Nephron progenitor cell (in vitro differentiated cells): Measurements from ENCODE around the gene YJU2.
"Not testable (repeated sequence)": the region's sequence is repeated elsewhere in the genome, so short reads cannot be mapped to it uniquely, and the experiment has no call there.

Experiments used
- DNase-seq: peaks from one replicate; pipeline ENCODE4 v3.0.0; 2021
- H3K27ac Mint-ChIP-seq: 2 replicates; pipeline ENCODE4 v1.8.0; 2021; ENCODE audit warnings: mild to moderate bottlenecking, moderate library complexity, mixed read lengths
- H3K27me3 Mint-ChIP-seq: 2 replicates; pipeline ENCODE4 v1.8.0; 2021; ENCODE audit warnings: mild to moderate bottlenecking, low read depth, mixed read lengths; ENCODE audit not compliant: poor library complexity
- H3K36me3 Mint-ChIP-seq: 2 replicates; pipeline ENCODE4 v1.8.0; 2021; ENCODE audit warnings: low read depth, mixed read lengths
- H3K4me1 Mint-ChIP-seq: 2 replicates; pipeline ENCODE4 v1.8.0; 2021; ENCODE audit warnings: mixed read lengths
- H3K4me3 Mint-ChIP-seq: 2 replicates; pipeline ENCODE4 v1.8.0; 2021; ENCODE audit warnings: mild to moderate bottlenecking, moderate library complexity, mixed read lengths
- H3K9me3 Mint-ChIP-seq: 2 replicates; pipeline ENCODE4 v1.8.0; 2021; ENCODE audit warnings: mild to moderate bottlenecking, moderate library complexity, mixed read lengths
- CTCF ChIP-seq: fragments of 200-600 bp; sonication (generic); IDR thresholded peaks from 2 replicates; pipeline ENCODE4 v1.5.0; 2021; ENCODE audit warnings: antibody characterized with exemption

The YJU2 gene

DNA sequence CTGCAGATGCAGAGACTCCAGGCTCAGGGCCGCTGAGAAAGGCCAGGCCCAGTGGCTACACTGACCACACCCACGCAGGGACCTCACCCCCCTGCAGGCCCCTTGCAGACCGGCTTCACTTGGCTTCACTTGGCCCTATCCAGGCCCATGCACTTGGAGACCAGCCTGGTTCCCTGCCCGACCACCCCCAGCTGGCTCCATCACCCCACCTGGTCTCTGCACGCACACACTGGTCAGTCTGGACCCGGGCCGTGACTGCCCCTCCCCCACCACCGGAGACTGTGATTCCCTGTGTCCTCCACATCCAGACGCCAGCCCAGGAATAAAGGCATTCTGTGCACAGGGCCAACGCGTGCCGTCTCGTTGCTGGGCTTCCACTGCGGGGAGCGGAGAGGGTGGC, 22.4 kb upstream of the YJU2 start:
- Mint-ChIP-seq H3K9me3 (no peaks in the 10 kb centered on the region), H3K36me3 (no peaks in the 10 kb centered on the region), H3K27me3 (peaks cover 22% of the 10 kb centered on the region), H3K4me3 (no peak overlapping the region), H3K4me1 (peaks cover 6% of the 10 kb centered on the region), H3K27ac (no peak overlapping the region)
- no peak for TF ChIP-seq CTCF
- DNase-seq = peak; percentile 33

DNA sequence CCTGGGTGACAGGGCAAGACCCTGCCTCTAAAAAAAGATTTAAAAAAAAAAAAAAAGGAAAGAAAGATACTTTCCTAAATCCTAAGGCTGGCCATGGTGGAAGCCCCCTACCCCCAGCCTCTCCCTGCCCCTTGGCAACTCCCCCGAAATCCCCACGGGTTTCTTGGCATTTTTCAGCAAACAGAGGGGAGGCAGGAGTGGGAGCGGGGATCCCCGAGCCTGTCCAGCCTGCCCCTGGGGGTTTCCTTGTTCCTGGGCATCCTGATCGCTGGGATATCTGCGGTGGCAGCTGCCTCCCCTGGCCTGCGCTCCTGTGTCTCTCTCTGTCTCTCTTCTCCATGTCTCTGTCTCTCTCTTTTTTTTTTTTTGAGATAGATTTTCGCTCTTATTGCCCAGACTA, 21.0 kb upstream of the YJU2 start:
- Mint-ChIP-seq H3K9me3 (no peaks in the 10 kb centered on the region), H3K27me3 (peaks cover 22% of the 10 kb centered on the region), H3K4me3 (no peak overlapping the region), H3K4me1 (peaks cover 6% of the 10 kb centered on the region), H3K27ac (no peak overlapping the region), H3K36me3 (no peaks in the 10 kb centered on the region)
- no peak for DNase-seq
- TF ChIP-seq CTCF = no peak

- no peak overlapping the region for H3K4me3 Mint-ChIP-seq
- no peak for TF ChIP-seq CTCF
- DNase-seq = no peak
- peaks cover 27% of the 10 kb centered on the region for H3K27me3 Mint-ChIP-seq
- H3K4me1 Mint-ChIP-seq = peaks cover 6% of the 10 kb centered on the region
- no peaks in the 10 kb centered on the region for H3K9me3 Mint-ChIP-seq
- H3K27ac Mint-ChIP-seq = no peak overlapping the region
- H3K36me3 Mint-ChIP-seq = no peaks in the 10 kb centered on the region
Measured at GRCh38 chr19:4227771-4228170, 19.1 kb upstream of the YJU2 start.

DNA sequence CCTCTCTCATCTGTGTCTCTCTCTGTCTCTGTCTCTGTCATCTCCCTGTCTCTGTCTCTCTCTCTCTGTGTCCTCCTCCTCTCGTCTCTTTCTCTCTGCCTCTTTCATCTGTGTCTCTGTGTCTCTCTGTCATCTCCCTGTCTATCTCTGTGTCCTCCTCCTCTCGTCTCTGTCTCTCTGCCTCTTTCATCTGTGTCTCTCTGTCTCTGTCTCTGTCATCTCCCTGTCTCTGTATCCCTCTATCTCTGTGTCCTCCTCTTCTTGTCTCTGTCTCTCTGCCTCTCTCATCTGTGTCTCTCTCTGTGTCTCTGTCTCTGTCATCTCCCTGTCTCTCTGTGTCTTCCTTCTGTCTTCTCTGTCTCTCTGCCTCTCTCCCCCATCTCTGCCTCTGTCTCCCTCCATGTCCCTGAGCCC, 18.1 kb upstream of the YJU2 start:
- no peak for DNase-seq
- H3K4me1 Mint-ChIP-seq = peaks cover 6% of the 10 kb centered on the region
- no peaks in the 10 kb centered on the region for H3K9me3 Mint-ChIP-seq
- no peak overlapping the region for H3K27ac Mint-ChIP-seq
- no peak overlapping the region for H3K4me3 Mint-ChIP-seq
- H3K27me3 Mint-ChIP-seq = peaks cover 27% of the 10 kb centered on the region
- TF ChIP-seq CTCF = no peak
- H3K36me3 Mint-ChIP-seq = no peaks in the 10 kb centered on the region

- Mint-ChIP-seq H3K36me3 (no peaks in the 10 kb centered on the region), H3K9me3 (no peaks in the 10 kb centered on the region), H3K4me1 (peaks cover 10% of the 10 kb centered on the region), H3K4me3 (no peak within 1 kb of the TSS), H3K27ac (no peak within 1 kb of the TSS), H3K27me3 (peaks cover 28% of the 10 kb centered on the region)
- TF ChIP-seq CTCF = no peak
- DNase-seq = peak; percentile 50
Measured at GRCh38 chr19:4229179-4229931, 17.5 kb upstream of the YJU2 start, which contains the start of gene EBI3. EBI3 (plus strand) TSS chr19:4229523; CDS start chr19:4229551, 28 bp downstream.

DNA sequence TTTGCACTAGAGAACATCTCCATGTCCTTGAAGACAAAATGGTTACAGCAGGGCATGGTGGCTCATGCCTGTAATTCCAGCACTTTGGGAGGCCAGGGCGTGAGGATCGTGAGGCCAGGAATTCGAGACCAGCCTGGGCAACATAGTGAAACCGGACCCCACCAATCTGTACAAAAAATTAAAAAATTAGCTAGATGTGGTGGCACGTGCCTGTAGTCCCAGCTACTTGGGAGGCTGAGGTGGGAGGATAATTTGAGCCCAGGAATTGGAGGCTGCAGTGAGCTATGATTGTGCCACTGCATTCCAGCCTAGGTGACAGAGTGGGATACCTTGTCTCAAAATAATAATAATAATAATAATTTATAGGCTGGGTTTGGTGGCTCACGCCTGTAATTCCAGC, 16.6 kb upstream of the YJU2 start:
- not testable (repeated sequence) for H3K4me3 Mint-ChIP-seq, DNase-seq, H3K36me3 Mint-ChIP-seq, H3K9me3 Mint-ChIP-seq, H3K27ac Mint-ChIP-seq
- Mint-ChIP-seq H3K4me1 (peaks cover 11% of the 10 kb centered on the region), H3K27me3 (peaks cover 26% of the 10 kb centered on the region)

DNA sequence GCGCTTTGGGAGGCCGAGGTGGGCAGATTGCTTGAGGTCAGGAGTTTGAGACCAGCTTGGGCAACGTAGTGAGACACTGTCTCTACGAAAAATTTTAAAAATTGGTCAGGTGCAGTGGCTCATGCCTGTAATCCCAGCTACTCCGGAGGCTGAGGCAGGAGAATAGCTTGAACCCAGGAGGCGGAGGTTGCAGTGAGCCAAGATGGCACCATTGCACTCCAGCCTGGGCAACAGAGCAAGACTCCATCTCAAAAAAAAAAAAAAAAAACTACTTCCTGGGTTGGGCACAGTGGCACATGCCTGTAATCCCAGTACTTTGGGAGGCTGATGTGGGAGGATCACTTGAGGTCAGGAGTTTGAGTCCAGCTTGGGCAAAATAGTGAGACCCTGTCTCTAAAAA, 15.4 kb upstream of the YJU2 start:
- H3K36me3 Mint-ChIP-seq, H3K4me3 Mint-ChIP-seq, H3K9me3 Mint-ChIP-seq, DNase-seq, H3K27ac Mint-ChIP-seq: not testable (repeated sequence)
- Mint-ChIP-seq H3K4me1 (peaks cover 11% of the 10 kb centered on the region), H3K27me3 (peaks cover 22% of the 10 kb centered on the region)

GRCh38 chr19:4232139-4232538, 14.7 kb upstream of the YJU2 start:
- Mint-ChIP-seq H3K4me1 (peaks cover 11% of the 10 kb centered on the region), H3K27me3 (peaks cover 22% of the 10 kb centered on the region)
- not testable (repeated sequence) for DNase-seq, H3K4me3 Mint-ChIP-seq, H3K36me3 Mint-ChIP-seq, H3K9me3 Mint-ChIP-seq, H3K27ac Mint-ChIP-seq
